Measurements from ENCODE around the gene SGK1. TPM values are rescaled to one million over a fixed set of nuclear protein-coding genes. Genes with fewer than 3 reads are reported as not detected.
"Not testable (repeated sequence)": the region's sequence is repeated elsewhere in the genome, so short reads cannot be mapped to it uniquely, and the experiment has no call there.

Gene SGK1
- total and polyA plus RNA-seq, 8 donors, result 26.6 to 236 (median 82.1) TPM

GRCh38 chr6:134199848-134200606 is 117.9 kb downstream of the SGK1 start:
- ATAC-seq, result no peak
- Histone ChIP-seq H3K9me3 (peaks cover 0 to 8% of the 10 kb centered on the region in 2 donors), H3K4me1 (no peaks in the 10 kb centered on the region)

GRCh38 chr6:134198093-134198492 is 119.8 kb downstream of the SGK1 start:
- Histone ChIP-seq H3K27me3 (no peaks in the 10 kb centered on the region), H3K4me3 (no peak overlapping the region), H3K36me3 (no peaks in the 10 kb centered on the region), H3K9me3 (no peaks in the 10 kb centered on the region), H3K4me1 (no peaks in the 10 kb centered on the region), H3K27ac (no peak overlapping the region)
- TF ChIP-seq CTCF (IDR thresholded peaks at IDR 0.05), result no peak
- intact Hi-C loops (cut with DNase I), result no loop called here
- ATAC-seq (no peak), DNase-seq (no peak)

More at GRCh38 chr6:134199848-134200606, 117.9 kb downstream of the SGK1 start:
- no peak for DNase-seq
- Histone ChIP-seq H3K27ac (no peak overlapping the region), H3K4me3 (no peak overlapping the region), H3K27me3 (no peaks in the 10 kb centered on the region), H3K36me3 (no peaks in the 10 kb centered on the region)
- intact Hi-C loops (cut with DNase I), result no loop called here
- no peak for TF ChIP-seq CTCF (IDR thresholded peaks at IDR 0.05)

- H3K4me3 ChIP-seq; intact Hi-C loops (cut with DNase I); ATAC-seq; H3K27ac ChIP-seq; H3K9me3 ChIP-seq; H3K4me1 ChIP-seq; H3K36me3 ChIP-seq; DNase-seq; H3K27me3 ChIP-seq: not testable (repeated sequence)
These were observed 120.2 kb downstream of the SGK1 start for GRCh38 chr6:134197685-134198084.

GRCh38 chr6:134196568-134197193 is 121.2 kb downstream of the SGK1 start:
- no peaks in the 10 kb centered on the region for H3K9me3 ChIP-seq
- ATAC-seq (no peak), DNase-seq (no peak)
- no peaks in the 10 kb centered on the region for H3K36me3 ChIP-seq
- no peaks in the 10 kb centered on the region for H3K27me3 ChIP-seq
- no peaks in the 10 kb centered on the region for H3K4me1 ChIP-seq
- TF ChIP-seq CTCF (IDR thresholded peaks at IDR 0.05), result no peak
- no peak overlapping the region for H3K4me3 ChIP-seq
- intact Hi-C loops (cut with DNase I), result no loop called here
- H3K27ac ChIP-seq, result no peak overlapping the region

GRCh38 chr6:134195985-134196384 is 121.9 kb downstream of the SGK1 start:
- TF ChIP-seq CTCF (IDR thresholded peaks at IDR 0.05), result no peak
- no peak for ATAC-seq
- H3K4me3 ChIP-seq, result no peak overlapping the region

More at GRCh38 chr6:134195985-134196384, 121.9 kb downstream of the SGK1 start:
- intact Hi-C loops (cut with DNase I), result no loop called here
- no peaks in the 10 kb centered on the region for H3K4me1 ChIP-seq
- no peaks in the 10 kb centered on the region for H3K9me3 ChIP-seq
- DNase-seq, result no peak
- H3K36me3 ChIP-seq, result no peaks in the 10 kb centered on the region
- no peak overlapping the region for H3K27ac ChIP-seq
- no peaks in the 10 kb centered on the region for H3K27me3 ChIP-seq

Data from left lung (tissue), 10 donors.